H1 (cell line): ENCODE measurements around the gene ISG15. TPM values are rescaled to one million over a fixed set of nuclear protein-coding genes. Genes with fewer than 3 reads are reported as not detected.

Source experiments
- CTCF ChIA-PET: fragments of 300-600 bp; sonication (Branson Sonifier 250); formaldehyde crosslinking; loops from one replicate; lab custom pipeline; 2021; ENCODE audit not compliant: partially characterized antibody; lab: Charles Lee
- POLR2A ChIA-PET: fragments of 300-600 bp; sonication (Branson Sonifier 250); formaldehyde crosslinking; loops from one replicate; lab custom pipeline; 2021; ENCODE audit warnings: inconsistent platforms; ENCODE audit not compliant: partially characterized antibody; lab: Charles Lee
- DNase-seq, 2 experiments: peaks; one replicate each; pipeline versions ENCODE4 v3.0.0 to v3.0.0-alpha.2; 2010 to 2022; ENCODE audit warnings: low spot score in 2 of 2, low read depth in 1 of 2, mixed read lengths in 1 of 2
- FAIRE-seq: peaks from 2 replicates; lab custom pipeline; 2011; peaks lifted over from hg19 to GRCh38; lab: Jason Lieb, UNC
- H2AFZ ChIP-seq: 2 replicates; pipeline ENCODE4 v1.8.1; 2012; ENCODE audit warnings: low read length, inconsistent platforms
- H2AK5ac ChIP-seq: 2 replicates; pipeline ENCODE4 v1.6.1; 2013; ENCODE audit warnings: low read depth, low read length
- H2BK120ac ChIP-seq: replicated peaks from 2 replicates; pipeline ENCODE3; 2013; ENCODE audit warnings: low read depth, low read length, inconsistent platforms
- H2BK12ac ChIP-seq: 2 replicates; pipeline ENCODE4 v1.6.1; 2013; ENCODE audit warnings: low read depth, low read length
- H2BK15ac ChIP-seq: 2 replicates; pipeline ENCODE4 v1.6.1; 2013; ENCODE audit warnings: low read length
- H2BK20ac ChIP-seq: 2 replicates; pipeline ENCODE4 v1.6.1; 2013; ENCODE audit warnings: low read length
- H2BK5ac ChIP-seq: 2 replicates; pipeline ENCODE4 v1.6.1; 2013; ENCODE audit warnings: low read depth, low read length
- H3K14ac ChIP-seq: 2 replicates; pipeline ENCODE4 v1.6.1; 2013; ENCODE audit warnings: inconsistent platforms; ENCODE audit not compliant: insufficient read length
- H3K18ac ChIP-seq: 2 replicates; pipeline ENCODE4 v1.6.1; 2013; ENCODE audit warnings: low read length; ENCODE audit errors: extremely low read depth
- H3K23ac ChIP-seq: 2 replicates; pipeline ENCODE4 v1.6.1; 2013; ENCODE audit warnings: inconsistent platforms; ENCODE audit not compliant: insufficient read length
- H3K23me2 ChIP-seq: 2 replicates; pipeline ENCODE4 v1.6.1; 2013; ENCODE audit warnings: low read depth, low read length
- H3K27ac ChIP-seq: 2 replicates; pipeline ENCODE4 v1.6.1; 2011; ENCODE audit warnings: low read depth, low read length, inconsistent platforms
- H3K27me3 ChIP-seq, 4 experiments: replicated peaks in 1 of 4; 1 replicate in 1 of 4; 2 replicates in 3 of 4; pipeline versions ENCODE4 v1.6.1 to v1.8.1; 2011 to 2013; ENCODE audit warnings: low read length in 3 of 4, mild to moderate bottlenecking in 3 of 4, inconsistent platforms in 2 of 4, mixed read lengths in 2 of 4, moderate library complexity in 1 of 4; ENCODE audit not compliant: control insufficient read depth in 3 of 4, insufficient read depth in 3 of 4; ENCODE audit errors: extremely low read depth in 1 of 4
- H3K36me3 ChIP-seq, 4 experiments: 2 replicates each; pipeline versions ENCODE4 v1.6.1 to v1.8.1; 2011 to 2013; ENCODE audit warnings: mild to moderate bottlenecking in 4 of 4, low read length in 3 of 4, moderate library complexity in 2 of 4, control low read depth in 1 of 4, inconsistent platforms in 1 of 4; ENCODE audit not compliant: insufficient read depth in 4 of 4, control insufficient read depth in 2 of 4
- H3K4ac ChIP-seq: replicated peaks from 2 replicates; pipeline ENCODE3; 2013; ENCODE audit warnings: low read length, low read depth, mixed read lengths, inconsistent platforms; ENCODE audit not compliant: insufficient read length
- H3K4me1 ChIP-seq, 4 experiments: replicated peaks in 1 of 4; 1 replicate in 1 of 4; 2 replicates in 3 of 4; pipeline versions ENCODE4 v1.6.1 to v1.8.1; 2011 to 2013; ENCODE audit warnings: low read length in 3 of 4, inconsistent platforms in 2 of 4, mixed read lengths in 1 of 4; ENCODE audit not compliant: insufficient read depth in 4 of 4, control insufficient read depth in 3 of 4
- H3K4me2 ChIP-seq, 2 experiments: 2 replicates each; pipeline versions ENCODE4 v1.6.1 to v1.8.1; 2011 to 2013; ENCODE audit warnings: low read depth in 2 of 2, low read length in 2 of 2, control low read depth in 1 of 2, inconsistent platforms in 1 of 2, mild to moderate bottlenecking in 1 of 2; ENCODE audit not compliant: insufficient read depth in 1 of 2
- H3K4me3 ChIP-seq, 4 experiments: fragments of 200-600, 300-600 bp in 1 of 4; sonication (generic), shearing (Covaris generic), sonication (Bioruptor Twin) in 1 of 4; 2 replicates each; pipeline versions ENCODE4 v1.5.1 to v1.8.1; 2011 to 2016; ENCODE audit warnings: low read length in 4 of 4, low read depth in 3 of 4, control low read depth in 2 of 4, inconsistent platforms in 2 of 4, mild to moderate bottlenecking in 2 of 4, mixed read lengths in 1 of 4, moderate library complexity in 1 of 4; ENCODE audit not compliant: insufficient read depth in 2 of 4; ENCODE audit errors: extremely low read depth in 1 of 4
- H3K56ac ChIP-seq: replicated peaks from 2 replicates; pipeline ENCODE3; 2013; ENCODE audit warnings: low read depth, mild to moderate bottlenecking, mixed read lengths, low read length, inconsistent platforms; ENCODE audit not compliant: insufficient read length
- H3K79me1 ChIP-seq: 2 replicates; pipeline ENCODE4 v1.6.1; 2013; ENCODE audit warnings: low read depth, low read length, control low read depth
- H3K79me2 ChIP-seq, 2 experiments: 2 replicates each; pipeline versions ENCODE4 v1.6.1 to v1.8.1; 2012 to 2013; ENCODE audit warnings: low read length in 2 of 2, mild to moderate bottlenecking in 2 of 2, inconsistent platforms in 1 of 2; ENCODE audit not compliant: insufficient read depth in 2 of 2, control insufficient read depth in 1 of 2
- H3K9ac ChIP-seq, 4 experiments: replicated peaks in 1 of 4; 1 replicate in 1 of 4; 2 replicates in 3 of 4; pipeline versions ENCODE4 v1.6.1 to v1.8.1; 2011 to 2013; ENCODE audit warnings: low read depth in 3 of 4, low read length in 3 of 4, control low read depth in 2 of 4, mild to moderate bottlenecking in 2 of 4, moderate library complexity in 2 of 4, inconsistent platforms in 1 of 4; ENCODE audit errors: extremely low read depth in 1 of 4
- H3K9me3 ChIP-seq, 2 experiments: 2 replicates each; pipeline versions ENCODE4 v1.6.1 to v1.8.1; 2012 to 2013; ENCODE audit warnings: mild to moderate bottlenecking in 2 of 2, moderate library complexity in 2 of 2, control low read depth in 1 of 2, inconsistent platforms in 1 of 2, low read depth in 1 of 2, low read length in 1 of 2, mixed read lengths in 1 of 2; ENCODE audit not compliant: insufficient read depth in 2 of 2
- H4K20me1 ChIP-seq, 2 experiments: replicated peaks in 1 of 2; 2 replicates each; pipeline versions ENCODE3 to v1.8.1; 2011 to 2013; ENCODE audit warnings: inconsistent platforms in 2 of 2, low read length in 2 of 2, mild to moderate bottlenecking in 1 of 2; ENCODE audit not compliant: insufficient read depth in 2 of 2, control insufficient read depth in 1 of 2
- H4K5ac ChIP-seq: 2 replicates; pipeline ENCODE4 v1.6.1; 2013; ENCODE audit warnings: low read length, low read depth, mixed read lengths, inconsistent platforms; ENCODE audit not compliant: insufficient read length
- H4K8ac ChIP-seq: 2 replicates; pipeline ENCODE4 v1.8.0; 2013; ENCODE audit warnings: mild to moderate bottlenecking, moderate library complexity, low read length, inconsistent platforms; ENCODE audit not compliant: insufficient read depth; ENCODE audit errors: extremely low read depth
- H4K91ac ChIP-seq: replicated peaks from 2 replicates; pipeline ENCODE3; 2013; ENCODE audit warnings: low read length, mixed read lengths, inconsistent platforms; ENCODE audit not compliant: insufficient read length
- EZH2 ChIP-seq: fragments of 200-600 bp; sonication (generic); IDR thresholded peaks from 2 replicates; pipeline ENCODE4 v1.7.1; 2012; ENCODE audit warnings: low read depth, mild to moderate bottlenecking, moderate library complexity, low read length, inconsistent platforms; ENCODE audit not compliant: severe bottlenecking
- SRF ChIP-seq: IDR thresholded peaks from 2 replicates; pipeline ENCODE4 v1.6.1; 2011; ENCODE audit warnings: mild to moderate bottlenecking, low read depth, low read length, moderate library complexity
- WGBS, 2 experiments: shearing (Covaris generic) in 1 of 2; methylation state at CpG; one replicate each; pipeline versions ENCODE4 v1.1.6 to v1.1.7; 2013 to 2015; ENCODE audit warnings: low lambda C conversion rate in 2 of 2, mixed read lengths in 2 of 2, inconsistent platforms in 1 of 2, low coverage in 1 of 2, missing lambda C conversion rate in 1 of 2; ENCODE audit not compliant: insufficient replicate concordance in 2 of 2, insufficient coverage in 1 of 2, insufficient read length in 1 of 2; ENCODE audit errors: extremely low coverage in 1 of 2, missing lambda C conversion rate in 1 of 2; 5-methylcytosine and 5-hydroxymethylcytosine counted together
- polyA plus RNA-seq, 7 experiments: library from polyadenylated mRNA; depleted of rRNA in 3 of 7; stranded (reverse) in 5 of 7; unstranded in 2 of 7; fragments of >200 nt in 5 of 7; fragments of 200-250 nt in 2 of 7; gene quantifications; 1 replicate in 5 of 7; 2 replicates in 1 of 7; 4 replicates in 1 of 7; pipeline versions ENCODE4 v1.2.1 to v1.2.3, GENCODE V29; 2011 to 2013; ENCODE audit warnings: missing spikeins in 2 of 7, mixed read lengths in 2 of 7
- total RNA-seq: library from RNA; stranded (reverse); fragmentation: NEBNext Ultra II Directional; extraction: Animal tissue kit (Norgen Biotek cat#: 25700); gene quantifications from 2 replicates; pipeline ENCODE4 v1.2.1, GENCODE V29; 2021

Gene ISG15
- total and polyA plus RNA-seq, 2 of the 8 experiments (the other 6 are each of a cell fraction or from before 2014, with no cell fraction given): 29.3 to 121 TPM

DNA sequence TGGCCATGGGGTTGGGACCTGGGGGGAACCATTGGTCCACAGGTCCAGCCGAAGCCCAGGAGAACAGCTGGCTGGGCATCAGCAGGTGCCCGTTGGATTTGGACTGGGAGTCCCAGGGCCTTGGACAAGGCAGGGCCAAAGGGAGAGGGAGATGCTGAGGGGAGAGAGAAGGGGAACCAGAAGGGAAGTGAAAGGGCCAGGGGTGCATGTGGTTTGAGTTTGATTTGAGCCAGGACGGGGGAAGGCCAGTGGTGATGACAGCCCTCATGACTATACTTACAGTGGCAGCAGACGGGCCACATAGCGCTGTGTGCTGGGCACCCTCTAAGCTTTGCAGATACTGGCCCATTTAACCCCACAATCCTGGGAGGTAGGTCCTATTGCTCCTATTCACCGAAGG, 25.4 kb downstream of the ISG15 start:
- no peak overlapping the region for H4K91ac ChIP-seq
- H3K14ac ChIP-seq: no peak overlapping the region
- H3K4me3 ChIP-seq: no peak overlapping the region
- 82% methylated on average over 5 of the region's 6 CpGs; no CpG with 5 or more reads in 1 of the 2 experiments for WGBS, 2 experiments
- H3K4me1 ChIP-seq: peaks cover 0 to 17% (median 4%) of the 10 kb centered on the region in 4 experiments; a peak in 5 of 7 replicates
- H3K4ac ChIP-seq: no peak overlapping the region
- ChIA-PET CTCF (interaction anchor here (0.6 to 5.8 kb wide), 10 partner anchors 21 to 212 kb away, joined by 3 to 70 read pairs (median 4); partner anchors contain the start of gene ISG15), POLR2A (interaction anchor here (0.5 to 10.9 kb wide), 12 partner anchors 7 to 230 kb away, joined by 3 to 245 read pairs (median 6); partner anchors contain the start of genes AGRN and ISG15)
- TF ChIP-seq SRF: no peak
- peak; percentile 5 for TF ChIP-seq EZH2
- H3K23me2 ChIP-seq: peaks cover 13% of the 10 kb centered on the region; the same call in 1 of the 2 replicates
- FAIRE-seq (no peak), DNase-seq (no peak)
- H3K23ac ChIP-seq: no peak overlapping the region
- H2BK15ac ChIP-seq: no peak overlapping the region
- peaks cover 0 to 19% (median 1%) of the 10 kb centered on the region in 4 experiments; a peak in 2 of 8 replicates for H3K36me3 ChIP-seq
- no peak overlapping the region; a peak in 1 of 4 replicates for H3K4me2 ChIP-seq
- H2BK5ac ChIP-seq: no peak overlapping the region
- H3K56ac ChIP-seq: no peak overlapping the region
- no peak overlapping the region for H4K8ac ChIP-seq
- H2BK20ac ChIP-seq: no peak overlapping the region
- H2BK12ac ChIP-seq: no peak overlapping the region
- H3K18ac ChIP-seq: no peak overlapping the region
- peaks cover 0 to 41% (median 30%) of the 10 kb centered on the region in 4 experiments; a peak in 5 of 7 replicates for H3K27me3 ChIP-seq
- no peak overlapping the region for H4K5ac ChIP-seq
- peaks cover 53 to 68% of the 10 kb centered on the region in 2 experiments for H4K20me1 ChIP-seq
- no peak overlapping the region for H2AK5ac ChIP-seq
- no peak overlapping the region for H3K27ac ChIP-seq
- H3K79me2 ChIP-seq: no peaks in the 10 kb centered on the region
- no peaks in the 10 kb centered on the region for H3K9me3 ChIP-seq
- H3K79me1 ChIP-seq: peaks cover 5% of the 10 kb centered on the region; the same call in 1 of the 2 replicates
- no peak overlapping the region for H3K9ac ChIP-seq
- H2AFZ ChIP-seq: no peak overlapping the region
- no peak overlapping the region for H2BK120ac ChIP-seq
